Karpas-422 (cell line): ENCODE results near the gene CCDC81. TPM values are rescaled to one million over a fixed set of nuclear protein-coding genes. Genes with fewer than 3 reads are reported as not detected.

Experiments used
- DNase-seq: peaks from one replicate; pipeline ENCODE4 v3.0.0-alpha.2; 2015
- H2AFZ ChIP-seq: fragments of 200-600 bp; sonication (generic); 2 replicates; pipeline ENCODE4 v1.6.1; 2014; ENCODE audit warnings: antibody characterized with exemption, low read length, mixed read lengths
- H3K27ac ChIP-seq: fragments of 200-600 bp; sonication (generic); 2 replicates; pipeline ENCODE4 v1.5.1; 2014; ENCODE audit warnings: mild to moderate bottlenecking, low read length, moderate library complexity
- H3K27me3 ChIP-seq: fragments of 200-600 bp; sonication (generic); 2 replicates; pipeline ENCODE4 v1.6.1; 2014; ENCODE audit warnings: low read length, mixed read lengths
- H3K36me3 ChIP-seq: fragments of 200-600 bp; sonication (generic); 2 replicates; pipeline ENCODE4 v1.6.1; 2014; ENCODE audit warnings: low read length, mixed read lengths; ENCODE audit not compliant: insufficient read depth
- H3K4me1 ChIP-seq: fragments of 200-600 bp; sonication (generic); 2 replicates; pipeline ENCODE4 v1.6.1; 2014; ENCODE audit warnings: mild to moderate bottlenecking, low read length, mixed read lengths
- H3K4me2 ChIP-seq: fragments of 200-600 bp; sonication (generic); 2 replicates; pipeline ENCODE4 v1.6.1; 2014; ENCODE audit warnings: low read length, low read depth, mild to moderate bottlenecking; ENCODE audit not compliant: poor library complexity, severe bottlenecking
- H3K4me3 ChIP-seq: fragments of 200-600 bp; sonication (generic); 2 replicates; pipeline ENCODE4 v1.5.1; 2014; ENCODE audit warnings: mild to moderate bottlenecking, antibody characterized with exemption, low read length, mixed read lengths
- H3K79me2 ChIP-seq: fragments of 200-600 bp; sonication (generic); 2 replicates; pipeline ENCODE4 v1.6.1; 2014; ENCODE audit warnings: mild to moderate bottlenecking, low read length, mixed read lengths
- H3K9ac ChIP-seq: fragments of 200-600 bp; sonication (generic); 2 replicates; pipeline ENCODE4 v1.6.0; 2014; ENCODE audit warnings: low read length
- H3K9me2 ChIP-seq: fragments of 200-600 bp; sonication (generic), shearing (Covaris generic); replicated peaks from 2 replicates; pipeline ENCODE4 v1.6.0; 2014; ENCODE audit warnings: mild to moderate bottlenecking, low read length, moderate library complexity; ENCODE audit not compliant: insufficient read depth
- H3K9me3 ChIP-seq: fragments of 300-700, 200-600 bp; sonication (generic); 2 replicates; pipeline ENCODE4 v1.6.1; 2014; ENCODE audit warnings: low read length, mixed read lengths
- H4K20me1 ChIP-seq: fragments of 200-600 bp; sonication (generic); 2 replicates; pipeline ENCODE4 v1.6.1; 2014; ENCODE audit warnings: mild to moderate bottlenecking, antibody characterized with exemption, low read length, low read depth; ENCODE audit not compliant: insufficient read depth
- total RNA-seq: library from RNA; depleted of rRNA; stranded (reverse); fragments of >200 nt; shearing (Covaris generic); gene quantifications from 2 replicates; pipeline ENCODE4 v1.2.3, GENCODE V29; 2014; ENCODE audit warnings: low replicate concordance; rRNA removed

The CCDC81 gene
- total RNA-seq, 1 experiment from 2014 or later: 1.6 TPM

DNA sequence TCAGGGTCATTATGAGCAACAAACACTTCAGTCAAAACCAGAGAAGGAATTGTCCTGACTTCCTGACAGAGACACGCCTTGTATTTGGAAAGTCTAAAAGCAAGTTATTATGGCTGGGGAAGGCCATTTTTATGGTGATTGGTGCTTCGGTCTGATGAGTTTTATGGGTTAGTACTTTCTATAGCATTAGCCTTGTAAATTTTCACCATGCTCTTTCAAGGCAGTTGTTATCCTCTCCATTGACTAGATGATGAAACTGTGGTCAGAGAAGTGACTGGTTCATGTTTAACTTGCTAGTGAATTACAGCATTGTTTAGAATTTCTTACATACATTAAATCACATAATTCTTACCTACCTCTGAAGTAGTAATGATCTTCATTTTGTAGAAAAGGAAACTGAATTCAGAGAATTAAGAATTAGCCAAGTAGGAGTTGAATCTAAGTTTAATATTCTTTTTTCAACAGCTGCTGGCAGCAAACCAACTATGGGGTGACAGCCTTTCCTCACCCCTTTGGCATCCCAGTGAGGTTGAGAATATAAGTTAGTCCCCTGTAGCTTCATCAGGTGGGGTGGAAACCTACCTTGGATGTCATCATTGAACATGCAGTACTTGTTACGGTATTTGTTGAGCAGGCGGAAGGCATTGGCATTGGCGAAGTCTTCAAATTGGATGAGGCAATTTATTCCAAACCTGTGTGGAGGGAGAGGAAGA lies 90.0 kb downstream of the CCDC81 start:
- no peaks in the 10 kb centered on the region for H3K79me2 ChIP-seq
- no peaks in the 10 kb centered on the region for H3K36me3 ChIP-seq
- H2AFZ ChIP-seq: no peak overlapping the region
- DNase-seq: no peak
- H3K4me2 ChIP-seq: no peak overlapping the region
- H3K27me3 ChIP-seq: 0 out of 2 replicates have a peak, but pooled peaks cover 2% of the 10 kb centered on the region
- no peaks in the 10 kb centered on the region for H3K9me3 ChIP-seq
- no peaks in the 10 kb centered on the region for H3K4me1 ChIP-seq
- H3K9ac ChIP-seq: no peak overlapping the region
- H3K4me3 ChIP-seq: no peak overlapping the region
- H4K20me1 ChIP-seq: no peaks in the 10 kb centered on the region
- H3K9me2 ChIP-seq: no peaks in the 10 kb centered on the region
- no peak overlapping the region for H3K27ac ChIP-seq

DNA sequence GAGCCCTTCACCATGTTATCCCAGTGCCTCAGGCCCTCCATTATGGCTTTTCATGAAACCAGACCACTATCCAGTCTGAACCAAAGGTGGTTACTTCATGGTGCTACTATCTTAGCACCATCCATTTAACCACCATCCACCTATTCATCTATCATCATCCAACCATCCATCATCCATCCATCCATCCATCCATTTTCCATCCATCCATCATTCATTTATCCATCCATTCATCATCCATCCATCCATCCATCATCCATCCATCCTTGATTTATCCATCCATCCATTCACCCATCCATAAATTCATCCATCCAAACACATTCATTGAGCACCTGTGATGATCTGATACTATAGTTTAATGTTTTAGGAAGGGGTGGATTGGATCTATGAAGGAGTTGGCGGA lies 93.5 kb downstream of the CCDC81 start:
- Histone ChIP-seq H3K36me3 (no peaks in the 10 kb centered on the region), H3K9me3 (no peaks in the 10 kb centered on the region), H2AFZ (no peak overlapping the region), H3K4me3 (no peak overlapping the region), H3K9me2 (no peaks in the 10 kb centered on the region), H3K27me3 (0 out of 2 replicates have a peak, but pooled peaks cover 2% of the 10 kb centered on the region), H3K4me1 (no peaks in the 10 kb centered on the region), H3K4me2 (no peak overlapping the region), H3K79me2 (no peaks in the 10 kb centered on the region), H4K20me1 (no peaks in the 10 kb centered on the region), H3K9ac (no peak overlapping the region), H3K27ac (no peak overlapping the region)
- no peak for DNase-seq

DNA sequence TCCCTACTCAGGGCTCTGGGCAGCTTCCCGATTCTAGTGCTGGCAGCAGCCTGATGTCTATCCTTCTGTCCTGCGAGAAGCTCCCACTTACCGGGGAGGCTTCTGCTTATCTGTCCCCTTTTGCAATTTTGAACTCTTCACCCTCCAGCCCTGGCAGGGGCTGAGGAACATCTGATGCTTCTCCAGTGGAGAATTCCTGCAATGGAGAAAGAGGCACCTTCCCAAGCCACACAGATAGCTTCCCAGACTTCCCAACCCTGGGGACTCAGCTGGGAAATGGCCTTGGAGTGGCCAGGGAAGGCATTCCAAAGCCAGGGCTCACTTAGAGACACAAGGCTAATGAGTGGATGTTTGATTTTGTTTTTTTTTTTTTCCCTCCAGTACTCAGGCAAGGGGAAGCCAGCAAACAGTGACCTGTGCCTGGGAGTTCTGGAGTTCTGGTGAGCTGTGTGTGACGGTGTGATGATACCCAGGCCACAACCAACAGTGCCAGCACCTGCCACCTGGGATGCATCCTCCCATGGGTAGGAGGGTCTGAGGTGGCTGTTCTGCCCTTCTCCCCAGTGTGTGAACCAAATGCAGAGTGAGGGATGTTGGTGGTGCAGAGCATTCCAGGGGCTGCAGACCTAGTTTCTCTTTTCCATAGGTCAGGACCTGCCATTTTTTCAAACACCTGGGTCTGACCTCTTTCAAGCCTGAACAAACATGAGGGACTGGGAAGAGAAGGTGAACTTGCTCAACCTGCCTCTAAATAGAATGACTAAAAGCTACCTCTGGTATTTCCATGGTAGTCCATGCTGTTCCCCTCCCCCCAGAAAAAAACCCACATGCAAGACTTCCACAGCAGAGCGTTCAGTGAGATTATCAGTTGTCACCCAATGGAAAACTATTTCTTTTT lies 95.1 kb downstream of the CCDC81 start:
- Histone ChIP-seq H3K9me3 (no peaks in the 10 kb centered on the region), H3K27ac (no peak overlapping the region), H3K4me1 (no peaks in the 10 kb centered on the region), H3K27me3 (0 out of 2 replicates have a peak, but pooled peaks cover 2% of the 10 kb centered on the region), H3K36me3 (no peaks in the 10 kb centered on the region), H3K79me2 (no peaks in the 10 kb centered on the region), H4K20me1 (no peaks in the 10 kb centered on the region), H3K9ac (no peak overlapping the region), H2AFZ (no peak overlapping the region), H3K4me2 (no peak overlapping the region), H3K4me3 (no peak overlapping the region), H3K9me2 (no peaks in the 10 kb centered on the region)
- DNase-seq: no peak

Other genes with a start within 250 kb of the CCDC81 start
- 100 and 137 TPM in 2 replicates for gene EED, start 130.1 kb upstream of the CCDC81 start, total RNA-seq
- gene HIKESHI, start 72.6 kb upstream of the CCDC81 start, total RNA-seq: 73.4 and 172 TPM in 2 replicates